HG02884 (cell line): ENCODE measurements around the gene ARHGEF28.

Experiments used
- ATAC-seq: cut with Tn5 transposase; IDR thresholded peaks from one replicate; pipeline ENCODE4 v1.9.1; 2021; ENCODE audit warnings: mild to moderate bottlenecking, moderate library complexity; ENCODE audit not compliant: unreplicated experiment

Gene ARHGEF28

DNA sequence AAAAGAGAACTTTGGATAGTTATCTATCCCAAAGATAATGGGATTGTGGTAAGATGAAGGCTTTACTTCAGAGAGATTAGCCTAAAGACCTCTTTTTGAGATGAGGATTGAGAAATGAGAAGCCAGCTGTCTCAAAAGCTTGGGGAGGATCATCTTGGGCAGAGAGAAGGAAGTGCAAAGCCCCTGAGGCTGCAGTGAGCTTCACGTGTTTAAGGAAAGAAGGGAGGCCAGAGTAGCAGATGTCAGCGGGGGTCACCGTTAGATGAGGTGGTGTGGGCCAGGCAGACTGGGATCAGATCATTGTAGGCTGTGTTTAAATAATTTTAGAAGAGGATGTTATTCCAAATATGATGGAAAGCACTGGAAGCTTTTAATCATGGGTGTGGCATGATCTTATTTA is 270.1 kb downstream of the ARHGEF28 start:
- ATAC-seq = no peak

DNA sequence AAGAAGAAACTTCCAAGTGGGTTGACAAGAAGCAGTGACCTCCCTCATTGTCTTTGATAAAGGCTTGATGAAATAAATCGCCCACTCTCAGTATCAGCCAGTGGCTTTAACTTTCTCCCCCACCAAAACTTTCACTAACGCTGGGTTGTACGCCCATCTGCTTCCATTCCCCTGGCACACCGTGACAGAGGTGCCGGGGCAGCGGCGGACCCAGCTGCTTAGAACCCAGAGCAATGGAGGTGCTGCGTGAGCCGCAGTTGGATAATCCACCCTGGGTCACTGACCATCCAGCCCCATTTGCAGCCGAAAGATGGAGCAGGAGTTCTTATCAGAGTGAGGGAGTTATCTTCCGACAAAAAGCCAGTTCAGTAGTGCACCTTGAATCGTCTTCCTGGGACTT is 270.7 kb downstream of the ARHGEF28 start:
- ATAC-seq = no peak

DNA sequence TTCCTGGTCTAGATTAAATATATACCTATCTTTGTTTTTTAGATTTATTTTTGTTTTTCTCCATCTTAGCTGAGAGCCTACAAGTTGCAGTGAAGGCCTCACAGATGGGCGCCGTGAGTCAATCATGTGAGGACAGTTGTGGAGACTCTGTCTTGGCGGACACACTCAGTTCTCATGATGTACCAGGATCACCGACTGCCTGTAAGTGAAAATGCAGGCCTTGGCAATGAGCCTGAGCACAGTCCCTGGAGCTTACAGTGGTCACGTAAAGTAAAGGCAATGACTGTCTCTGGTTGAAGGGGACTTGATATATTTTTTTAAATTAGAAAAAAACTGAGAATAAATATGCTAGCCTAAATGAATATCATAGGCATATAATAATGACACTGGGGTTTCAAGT is 271.9 kb downstream of the ARHGEF28 start:
- no peak for ATAC-seq

DNA sequence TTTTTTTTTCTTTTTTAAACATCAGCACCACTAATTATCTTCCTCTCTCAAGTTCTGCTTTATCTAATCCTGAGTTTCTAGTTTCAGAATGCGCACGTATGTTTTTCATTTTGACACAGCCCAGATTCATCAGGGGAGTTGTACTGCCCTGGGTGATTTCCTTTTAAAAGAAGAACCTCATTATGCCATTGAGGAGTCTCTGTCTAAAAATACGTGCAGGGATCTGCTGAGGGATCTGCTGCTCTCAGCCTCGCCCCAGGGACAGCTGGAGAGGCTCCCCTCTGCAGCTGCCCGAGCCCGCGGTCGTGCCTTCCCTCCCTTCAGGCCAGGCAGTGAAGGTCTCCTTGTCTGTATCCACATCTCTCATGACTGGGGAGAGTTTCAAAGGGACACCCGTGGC is 273.1 kb downstream of the ARHGEF28 start:
- ATAC-seq = peak; percentile 84

DNA sequence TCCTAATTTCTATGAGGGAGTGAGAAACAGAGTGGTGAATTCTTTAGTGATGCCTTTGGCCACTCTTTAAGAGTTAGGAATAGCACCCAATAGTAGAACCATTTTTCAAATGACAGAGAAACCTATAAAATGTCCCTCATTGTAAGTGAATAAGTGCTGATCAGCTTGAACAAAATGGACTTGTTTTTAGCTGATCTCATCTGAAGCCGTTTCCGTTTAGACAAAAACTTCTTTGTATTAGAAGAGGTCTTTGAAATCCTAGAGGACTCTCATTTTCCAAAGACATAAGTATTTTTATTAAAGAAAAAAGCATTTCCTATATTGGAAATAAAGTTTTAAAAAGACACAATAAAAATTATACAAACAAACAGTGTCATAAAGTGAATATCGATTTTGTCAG is 273.9 kb downstream of the ARHGEF28 start:
- ATAC-seq = no peak

DNA sequence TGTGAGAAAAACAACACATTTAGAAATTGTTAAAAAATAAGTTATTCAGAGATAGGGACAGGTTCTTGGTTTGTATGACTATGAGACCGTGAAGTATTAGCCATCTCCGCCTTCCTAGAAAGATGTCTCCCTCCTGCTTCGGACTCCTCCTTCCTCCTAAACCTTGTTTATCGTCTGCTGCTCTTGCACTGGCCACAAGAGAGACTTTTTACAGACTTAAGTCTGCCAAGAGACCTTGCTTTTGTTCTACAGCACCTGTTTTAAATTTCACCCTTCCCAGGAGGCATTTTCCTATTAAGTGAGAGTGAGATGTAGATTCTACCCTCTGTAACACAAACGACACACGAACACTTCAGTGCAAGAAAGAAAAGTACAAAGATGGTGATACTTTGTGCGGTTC is 274.6 kb downstream of the ARHGEF28 start:
- ATAC-seq = no peak

DNA sequence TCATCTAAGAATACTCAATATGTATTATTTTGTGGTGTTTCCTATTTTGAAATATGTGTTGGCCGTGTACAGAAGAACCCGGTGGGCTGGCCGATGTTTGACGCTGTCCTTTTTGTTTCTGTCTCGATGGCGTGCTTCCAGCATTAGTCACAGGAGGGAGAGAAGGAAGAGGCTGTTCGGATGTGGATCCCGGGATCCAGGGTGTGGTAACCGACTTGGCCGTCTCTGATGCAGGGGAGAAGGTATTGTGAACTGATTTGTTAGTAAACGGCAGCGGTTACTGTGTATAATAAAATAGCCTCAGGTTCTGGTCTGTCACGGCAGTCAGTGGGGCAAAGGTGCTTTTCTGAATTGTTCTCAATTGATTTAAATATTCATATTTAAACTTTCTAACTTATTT is 275.0 kb downstream of the ARHGEF28 start:
- ATAC-seq = no peak

DNA sequence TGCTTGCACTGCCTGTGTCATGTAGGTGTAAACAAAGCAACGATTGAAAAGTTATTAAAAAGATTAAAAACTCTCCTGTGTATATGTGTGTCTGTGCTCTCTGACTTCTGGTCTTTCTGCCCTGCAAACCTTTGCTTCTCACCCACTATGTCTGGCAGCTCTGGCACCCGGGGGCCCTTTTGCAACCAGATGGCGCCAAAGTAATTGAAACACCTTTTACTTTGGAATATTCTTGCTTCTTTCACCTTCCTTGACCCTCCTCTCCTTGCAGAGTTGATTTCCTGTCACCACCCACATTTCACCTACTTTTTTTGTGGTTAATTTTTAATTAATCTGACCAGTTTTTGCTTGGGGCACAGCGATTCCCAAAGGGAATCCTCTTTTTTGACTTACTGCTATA is 275.5 kb downstream of the ARHGEF28 start:
- ATAC-seq = no peak

DNA sequence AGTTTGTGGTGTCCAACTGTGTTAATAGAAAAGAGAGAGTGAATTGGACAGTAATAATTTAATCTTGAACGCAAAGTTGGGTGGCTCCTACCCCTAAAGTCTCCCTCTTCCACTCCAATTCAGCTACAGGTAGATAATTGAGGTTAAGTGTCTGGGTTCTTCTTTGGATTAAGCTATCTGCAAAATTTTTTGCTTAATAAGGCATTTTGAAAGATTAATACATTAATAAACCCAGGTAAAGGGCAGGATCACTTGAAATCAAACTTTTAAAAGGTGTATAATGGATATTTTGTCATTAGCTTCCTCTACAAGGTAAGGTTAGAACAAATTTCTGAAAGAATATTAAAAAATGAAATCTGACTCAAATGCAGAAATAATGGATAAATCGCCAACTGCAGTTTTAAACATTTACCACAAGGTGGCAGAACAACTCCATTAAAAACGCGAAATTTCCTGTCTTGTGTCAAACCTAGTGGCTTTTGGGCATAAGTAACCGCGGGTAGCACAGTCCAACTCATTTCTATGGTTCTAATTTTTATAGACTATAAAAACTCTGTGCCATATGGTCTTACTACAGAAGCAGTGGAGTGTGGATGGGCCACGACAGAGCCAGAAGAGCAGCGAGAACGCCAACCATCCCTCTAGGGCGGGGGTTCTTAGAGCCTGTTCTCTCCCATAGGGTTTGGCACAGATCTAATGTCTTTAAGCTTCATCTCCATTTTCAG is 276.5 kb downstream of the ARHGEF28 start:
- ATAC-seq = no peak

DNA sequence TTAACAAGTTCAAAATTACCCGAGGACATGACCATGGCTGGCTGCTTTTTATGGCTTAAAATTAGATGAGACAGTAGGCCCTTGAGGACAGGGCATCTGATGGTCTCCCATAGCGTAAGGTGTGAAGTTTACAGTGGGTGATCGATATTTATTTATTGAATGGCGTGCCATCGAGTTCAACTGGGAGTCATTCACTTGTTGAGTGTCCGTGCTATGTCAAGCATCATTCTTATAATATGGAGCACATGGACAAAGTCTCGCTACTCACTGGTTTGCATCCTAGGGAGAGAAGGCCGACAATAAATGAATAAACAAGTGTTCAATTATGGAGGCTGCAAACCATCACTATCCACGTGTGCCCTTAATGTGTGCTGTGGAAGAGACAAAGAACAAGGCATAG is 277.2 kb downstream of the ARHGEF28 start:
- ATAC-seq = no peak

DNA sequence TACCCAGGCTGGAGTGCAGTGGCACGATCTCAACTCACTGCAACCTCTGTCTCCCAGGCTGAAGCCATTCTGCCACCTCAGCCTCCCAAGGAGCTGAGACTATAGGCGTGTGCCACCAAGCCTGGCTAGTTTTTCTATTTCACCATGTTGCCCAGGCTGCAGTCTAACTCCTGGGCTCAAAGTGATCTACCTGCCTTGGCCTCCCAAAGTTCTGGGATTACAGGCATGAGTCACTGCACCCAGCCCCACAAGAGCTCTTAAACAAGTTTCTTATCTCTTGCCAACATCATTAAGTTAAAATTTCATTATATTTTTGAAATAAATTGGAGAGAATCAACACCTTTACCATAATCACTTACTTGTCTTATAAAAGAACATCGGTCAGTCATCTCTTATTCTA is 280.3 kb downstream of the ARHGEF28 start:
- ATAC-seq = no peak

DNA sequence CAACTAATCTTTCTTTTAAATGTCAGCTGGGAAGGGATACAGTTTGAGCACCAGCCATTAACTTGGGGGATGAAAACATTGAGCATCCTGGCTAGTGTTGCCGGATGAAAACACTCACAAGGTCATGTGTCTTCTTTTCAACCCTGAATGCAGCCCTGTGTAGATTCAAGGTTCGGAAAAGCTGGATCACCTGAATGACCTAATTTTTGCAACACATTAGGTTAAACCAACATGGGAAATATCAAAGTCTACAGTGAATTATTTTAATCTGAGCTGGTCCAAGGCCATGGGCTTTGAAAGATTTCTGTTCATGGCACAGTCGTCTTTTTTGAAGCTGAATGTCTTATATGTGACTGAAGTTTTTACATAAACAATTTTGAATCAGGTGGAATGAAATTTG is 281.2 kb downstream of the ARHGEF28 start:
- no peak for ATAC-seq

DNA sequence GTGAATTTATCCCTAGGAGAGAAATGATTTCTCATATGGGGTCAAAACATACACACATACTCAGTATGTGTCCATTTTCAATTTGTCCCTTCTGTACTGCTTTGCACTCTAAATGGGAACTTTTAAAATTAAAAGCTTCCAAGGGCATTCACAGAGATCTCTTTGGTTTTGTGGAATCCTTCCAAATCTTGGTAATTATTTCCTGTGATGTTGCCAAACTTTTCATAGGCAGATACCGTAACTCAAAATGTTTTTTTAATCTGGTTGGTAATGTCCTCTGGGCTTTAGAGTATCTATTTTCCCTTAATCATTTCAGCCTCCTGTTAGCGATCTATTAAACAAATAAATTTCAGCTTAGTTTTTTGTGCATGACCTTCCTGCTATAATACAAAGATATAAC is 282.4 kb downstream of the ARHGEF28 start:
- ATAC-seq = no peak

DNA sequence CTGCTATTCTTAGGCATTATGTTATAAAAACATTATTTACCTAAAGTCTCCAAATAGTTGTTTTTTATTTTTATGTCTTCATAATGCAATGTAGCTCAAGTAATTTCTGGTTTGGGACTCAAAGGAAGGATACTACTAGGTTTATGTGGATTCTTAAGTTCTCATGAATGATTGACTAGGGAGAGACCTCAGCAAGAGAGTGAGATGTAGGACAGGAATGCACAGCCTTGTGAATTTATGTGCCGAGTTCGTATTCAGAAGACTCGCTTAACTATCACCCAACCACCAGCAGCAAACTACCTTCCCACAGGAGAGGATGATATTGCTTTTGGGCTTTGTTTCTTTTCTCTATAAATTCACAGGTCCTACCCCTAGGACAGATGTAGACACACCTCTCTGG is 282.9 kb downstream of the ARHGEF28 start:
- no peak for ATAC-seq

DNA sequence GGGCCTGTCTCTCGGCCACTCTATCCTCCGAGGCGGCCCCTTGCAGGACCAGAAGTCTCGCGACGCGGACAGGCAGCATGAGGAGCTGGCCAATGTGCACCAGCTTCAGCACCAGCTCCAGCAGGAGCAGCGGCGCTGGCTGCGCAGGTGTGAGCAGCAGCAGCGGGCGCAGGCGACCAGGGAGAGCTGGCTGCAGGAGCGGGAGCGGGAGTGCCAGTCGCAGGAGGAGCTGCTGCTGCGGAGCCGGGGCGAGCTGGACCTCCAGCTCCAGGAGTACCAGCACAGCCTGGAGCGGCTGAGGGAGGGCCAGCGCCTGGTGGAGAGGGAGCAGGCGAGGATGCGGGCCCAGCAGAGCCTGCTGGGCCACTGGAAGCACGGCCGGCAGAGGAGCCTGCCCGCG is 283.5 kb downstream of the ARHGEF28 start:
- no peak for ATAC-seq

DNA sequence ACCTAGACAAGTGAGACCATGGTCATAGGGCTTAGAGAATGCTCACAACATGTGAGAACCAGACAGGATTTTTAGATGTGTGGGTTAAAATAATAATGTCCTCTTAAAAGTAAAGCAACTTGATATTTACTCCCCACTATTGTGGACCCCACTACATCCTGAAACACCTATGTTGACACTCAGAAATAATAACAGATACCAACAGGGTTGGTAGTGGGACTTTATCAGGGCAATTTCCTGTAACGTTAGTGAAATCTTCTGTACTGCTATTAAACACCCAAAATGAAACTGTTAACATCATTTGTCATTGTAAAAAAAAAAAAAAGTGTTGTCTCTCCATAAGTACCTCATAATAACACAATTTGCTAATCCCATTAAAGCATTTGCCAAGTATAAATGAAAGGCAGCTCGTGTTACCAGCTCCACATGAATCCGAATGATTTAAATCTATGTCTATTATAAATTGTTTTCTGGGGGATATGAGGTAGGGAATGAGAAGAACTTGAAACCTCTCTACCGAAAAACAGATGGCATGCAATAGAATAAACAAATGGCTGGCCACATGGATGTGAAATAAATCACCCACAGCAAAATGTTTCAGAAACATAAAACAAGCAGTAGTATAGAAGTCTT is 285.9 kb downstream of the ARHGEF28 start:
- no peak for ATAC-seq

DNA sequence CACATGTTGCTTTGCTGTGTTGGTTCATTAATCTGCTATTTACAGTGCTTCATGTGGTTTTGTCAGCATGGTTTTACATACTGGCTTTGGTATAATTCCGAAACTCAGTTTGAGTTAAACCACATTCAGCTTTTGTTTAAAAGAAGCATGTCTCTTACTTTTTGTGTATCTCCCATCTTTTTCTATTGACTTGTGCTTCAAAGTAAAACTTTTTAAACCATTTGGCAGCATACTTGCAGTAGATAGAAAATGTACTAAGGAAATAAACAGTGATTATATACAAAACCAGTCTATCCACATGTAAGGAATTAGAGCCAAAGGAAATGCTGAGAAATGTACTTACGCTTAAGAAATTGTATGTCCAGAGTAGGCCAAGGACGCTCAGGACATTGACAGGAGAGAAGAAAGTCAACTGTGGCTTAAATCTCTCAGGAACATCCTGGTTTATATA is 286.9 kb downstream of the ARHGEF28 start:
- no peak for ATAC-seq

DNA sequence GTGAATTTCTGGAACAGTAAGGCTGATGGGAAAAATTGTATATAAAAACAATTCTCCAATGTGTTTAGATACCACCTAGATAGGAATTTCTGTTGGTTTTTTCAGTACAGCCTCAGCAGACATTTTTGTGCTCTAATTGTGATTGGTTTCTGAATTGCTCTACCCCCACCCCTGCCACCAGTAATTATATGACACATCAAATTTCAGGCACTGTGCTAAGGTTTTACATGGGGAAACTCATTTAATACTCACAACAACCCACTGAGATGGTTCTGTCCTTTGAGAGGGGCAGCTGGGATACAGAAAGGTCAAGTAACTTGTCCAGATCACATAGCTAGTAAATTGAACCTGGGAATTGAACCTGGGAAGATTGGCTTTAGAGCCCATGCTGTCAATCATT is 288.0 kb downstream of the ARHGEF28 start:
- ATAC-seq = no peak

DNA sequence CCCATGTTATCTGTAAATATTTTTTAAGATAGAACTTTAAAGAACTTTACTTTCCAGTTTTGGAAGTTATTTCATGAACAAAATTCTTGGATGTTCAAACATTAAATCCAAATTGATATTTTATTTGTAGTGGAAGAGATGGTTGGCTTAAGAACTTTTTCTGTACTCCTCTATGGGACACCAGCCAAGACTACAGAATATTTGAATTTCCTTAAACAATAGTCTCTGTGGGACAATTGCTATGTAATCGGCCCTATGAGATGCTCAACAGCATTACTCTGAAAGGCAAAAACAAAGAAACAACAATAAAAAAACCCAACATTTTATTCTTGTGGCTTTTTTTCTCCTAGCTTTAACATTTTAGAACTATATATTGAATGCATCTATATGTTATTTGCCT is 289.3 kb downstream of the ARHGEF28 start:
- no peak for ATAC-seq

DNA sequence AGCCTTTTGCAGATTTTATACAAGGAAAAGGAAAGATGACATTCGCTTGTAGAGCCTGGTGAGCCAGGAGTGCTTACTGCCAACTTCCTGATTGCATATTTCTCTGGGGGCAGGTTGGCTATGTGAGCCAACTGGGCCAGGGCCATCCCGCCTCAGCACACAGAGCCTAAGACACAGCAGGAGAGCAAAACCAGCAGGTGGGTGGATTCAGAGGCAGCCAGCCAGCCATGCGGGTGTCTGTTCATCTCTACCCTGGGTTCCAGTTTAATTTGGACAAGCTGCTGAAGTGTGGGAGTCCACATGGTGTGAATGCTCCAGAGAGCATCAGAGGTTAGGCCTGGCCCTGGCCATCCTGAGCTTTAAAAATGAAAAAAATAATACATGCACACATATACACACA is 291.4 kb downstream of the ARHGEF28 start:
- ATAC-seq = no peak

DNA sequence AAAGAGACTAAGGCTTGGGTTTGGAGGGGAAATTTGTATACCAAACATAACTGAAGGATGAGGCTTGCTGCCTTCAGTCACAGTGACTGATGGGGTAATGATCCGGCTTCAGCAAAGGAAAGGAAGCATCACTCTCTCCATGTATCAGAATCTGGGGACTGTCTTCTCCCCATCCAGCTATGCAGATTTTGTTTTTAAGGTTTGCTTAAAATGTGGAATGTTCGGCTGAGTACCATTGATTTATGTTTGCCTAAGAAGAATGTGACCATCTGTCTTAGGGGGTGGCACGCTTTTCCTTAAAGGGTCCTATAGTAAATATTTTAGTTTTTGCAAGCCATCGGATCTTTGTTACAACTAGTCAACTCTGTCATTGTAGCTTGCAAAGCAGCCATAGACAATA is 291.9 kb downstream of the ARHGEF28 start:
- ATAC-seq = no peak

DNA sequence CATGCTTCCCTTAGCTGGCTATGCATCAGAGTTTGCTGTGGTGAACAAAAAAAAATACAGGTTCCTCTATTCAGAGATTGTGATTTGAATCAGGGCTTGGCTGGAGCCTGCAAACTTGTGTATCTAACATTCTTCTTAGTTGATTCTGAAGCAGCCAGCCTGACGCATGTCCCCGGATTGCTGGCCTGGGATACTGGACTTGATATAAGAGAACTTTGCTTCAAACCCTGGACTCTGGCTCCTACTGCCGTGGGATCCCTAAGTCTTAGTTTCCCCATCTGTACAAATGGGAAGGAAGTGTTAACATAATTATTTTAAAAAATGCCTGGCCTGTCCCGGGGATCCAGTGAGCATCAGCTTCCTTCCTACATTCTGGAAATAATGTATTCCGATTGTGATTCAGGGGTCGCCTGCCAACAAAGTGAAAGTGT is 292.8 kb downstream of the ARHGEF28 start:
- ATAC-seq = no peak

DNA sequence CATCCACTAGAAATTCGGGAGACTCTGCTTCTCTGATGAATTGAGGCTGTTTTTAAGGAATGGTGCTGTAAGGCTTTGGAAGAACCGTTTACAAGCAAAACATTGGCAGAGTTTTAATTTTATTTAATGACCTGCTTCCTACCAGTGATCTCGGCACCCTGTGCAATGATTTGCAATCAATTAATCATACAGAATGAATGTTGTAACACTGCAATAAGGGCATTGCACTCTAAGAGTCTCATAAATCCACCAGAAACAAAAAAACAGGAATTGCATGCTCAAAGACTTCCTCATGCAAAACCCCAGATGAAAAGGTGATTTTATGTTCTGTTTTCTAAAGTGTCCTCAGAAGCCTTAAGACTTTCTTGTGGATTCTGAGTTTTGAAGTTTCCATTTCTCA is 295.7 kb downstream of the ARHGEF28 start:
- no peak for ATAC-seq
